HepG2 (cell line): Measurements from ENCODE around the gene RREB1. TPM values are rescaled to one million over a fixed set of nuclear protein-coding genes. Genes with fewer than 3 reads are reported as not detected.

Experiments used
- AFF4 ChIP-seq: sonication (generic); formaldehyde crosslinking; IDR thresholded peaks from 2 replicates; pipeline ENCODE4 v1.4.0; 2020; ENCODE audit warnings: missing genetic modification reagents
- ARNT2 ChIP-seq: sonication (generic); formaldehyde crosslinking; IDR thresholded peaks from 2 replicates; pipeline ENCODE4 v1.8.0; 2022; ENCODE audit warnings: mild to moderate bottlenecking, low read depth, missing genetic modification reagents, moderate library complexity
- ATF1 ChIP-seq: IDR thresholded peaks from 2 replicates; pipeline ENCODE4 v1.6.1; 2016; ENCODE audit warnings: mild to moderate bottlenecking, control low read depth
- CHCHD3 ChIP-seq: sonication (generic); formaldehyde crosslinking; IDR thresholded peaks from 2 replicates; pipeline ENCODE4 v1.8.0; 2022; ENCODE audit warnings: mild to moderate bottlenecking, missing genetic modification reagents, moderate library complexity
- FOXA3 ChIP-seq: IDR thresholded peaks from 2 replicates; pipeline ENCODE4 v1.6.1; 2016; ENCODE audit warnings: missing genetic modification reagents, missing compliant biosample characterization
- HOXA7 ChIP-seq: sonication (generic); formaldehyde crosslinking; IDR thresholded peaks from 2 replicates; pipeline ENCODE4 v1.8.1; 2022; ENCODE audit warnings: mild to moderate bottlenecking, missing genetic modification reagents, moderate library complexity
- ISX ChIP-seq: sonication (generic); formaldehyde crosslinking; conservative IDR thresholded peaks from 2 replicates; pipeline ENCODE4 v1.5.0; 2020; ENCODE audit warnings: missing genetic modification reagents
- NFYC ChIP-seq: IDR thresholded peaks from 2 replicates; pipeline ENCODE4 v1.6.1; 2016; ENCODE audit warnings: missing genetic modification reagents, missing compliant biosample characterization
- NR2C2 ChIP-seq: sonication (generic); formaldehyde crosslinking; IDR thresholded peaks from 2 replicates; pipeline ENCODE4 v1.4.0; 2020; ENCODE audit warnings: missing genetic modification reagents, mild to moderate bottlenecking, moderate library complexity, borderline replicate concordance
- PATZ1 ChIP-seq: sonication (generic); formaldehyde crosslinking; IDR thresholded peaks from 2 replicates; pipeline ENCODE4 v1.4.0; 2020; ENCODE audit warnings: missing genetic modification reagents
- SIN3A ChIP-seq: IDR thresholded peaks from 2 replicates; pipeline ENCODE4 v1.6.1; 2011; ENCODE audit warnings: low read depth, mild to moderate bottlenecking, control low read depth, low read length, borderline replicate concordance
- THAP11 ChIP-seq: IDR thresholded peaks from 2 replicates; pipeline ENCODE4 v1.6.1; 2016; ENCODE audit warnings: missing biosample characterization, missing genetic modification reagents
- ZNF235 ChIP-seq: sonication (generic); formaldehyde crosslinking; IDR thresholded peaks from 2 replicates; pipeline ENCODE4 v1.8.1; 2023; ENCODE audit warnings: mild to moderate bottlenecking, missing genetic modification reagents, borderline replicate concordance
- ZNF383 ChIP-seq: sonication (generic); formaldehyde crosslinking; IDR thresholded peaks from 2 replicates; pipeline ENCODE4 v1.4.0; 2020; ENCODE audit warnings: missing genetic modification reagents, mild to moderate bottlenecking, borderline replicate concordance
- ZNF513 ChIP-seq: sonication (generic); formaldehyde crosslinking; conservative IDR thresholded peaks from 2 replicates; pipeline ENCODE4 v1.5.0; 2020; ENCODE audit warnings: missing genetic modification reagents
- ZNF552 ChIP-seq: sonication (generic); formaldehyde crosslinking; IDR thresholded peaks from 2 replicates; pipeline ENCODE4 v1.9.0; 2022; ENCODE audit warnings: missing genetic modification reagents, mild to moderate bottlenecking, borderline replicate concordance
- ZNF761 ChIP-seq: sonication (generic); formaldehyde crosslinking; conservative IDR thresholded peaks from 2 replicates; pipeline ENCODE4 v1.4.0; 2020; ENCODE audit warnings: mild to moderate bottlenecking, missing genetic modification reagents
- ZNF766 ChIP-seq: sonication (generic); formaldehyde crosslinking; IDR thresholded peaks from 2 replicates; pipeline ENCODE4 v1.5.0; 2020; ENCODE audit warnings: missing genetic modification reagents, borderline replicate concordance
- ZNF879 ChIP-seq: sonication (generic); formaldehyde crosslinking; IDR thresholded peaks from 2 replicates; pipeline ENCODE4 v1.8.1; 2023; ENCODE audit warnings: missing genetic modification reagents
- polyA plus RNA-seq, 8 experiments: library from polyadenylated mRNA; depleted of rRNA in 3 of 8; stranded (reverse) in 7 of 8; unstranded in 1 of 8; fragments of >200 nt; fragmentation: Illumina TruSeq in 4 of 8; extraction: Trizol in 4 of 8; gene quantifications; 2 replicates each; pipeline versions ENCODE4 v1.2.1 to v1.2.3, GENCODE V29; 2011 to 2016; ENCODE audit warnings: low read depth in 4 of 8, missing spikeins in 1 of 8, mixed read lengths in 1 of 8; ENCODE audit not compliant: insufficient read depth in 1 of 8
- total RNA-seq, 5 experiments: library from RNA; depleted of rRNA; stranded (reverse); fragments of >200 nt; fragmentation: Illumina TruSeq; extraction: Trizol; gene quantifications; 2 replicates each; pipeline ENCODE4 v1.2.3, GENCODE V29; 2016; ENCODE audit warnings: low read depth in 1 of 5
- TF ChIP-seq, protein P1 (sequence below): sonication (generic); formaldehyde crosslinking; IDR thresholded peaks from 2 replicates; pipeline ENCODE4 v1.5.0; 2020; ENCODE audit warnings: missing genetic modification reagents, mild to moderate bottlenecking, borderline replicate concordance
- TF ChIP-seq, protein P2 (sequence below): IDR thresholded peaks from 2 replicates; pipeline ENCODE4 v1.6.1; 2016; ENCODE audit warnings: missing genetic modification reagents, missing compliant biosample characterization

The RREB1 gene
- total and polyA plus RNA-seq, 2 of the 13 experiments (the other 11 are each of a cell fraction or from before 2014, with no cell fraction given), result 6.1 to 23.2 TPM

GRCh38 chr6:7241709-7242645 lies 134.2 kb downstream of the RREB1 start (continued):
- peak; percentile 51; the same call in 1 of the 2 replicates for TF ChIP-seq PATZ1 (CRISPR knock-in tag)
- TF ChIP-seq ZNF879, result no peak
- peak; percentile 85; the same call in 1 of the 2 replicates for TF ChIP-seq ZNF766
- peak; percentile 38; the same call in 1 of the 2 replicates for TF ChIP-seq ZNF552
- TF ChIP-seq ZNF383 (CRISPR knock-in tag), result no peak
- TF ChIP-seq NFYC, result no peak
- peak; percentile 91 for TF ChIP-seq FOXA3 (CRISPR knock-in tag)
- TF ChIP-seq, protein P1, sequence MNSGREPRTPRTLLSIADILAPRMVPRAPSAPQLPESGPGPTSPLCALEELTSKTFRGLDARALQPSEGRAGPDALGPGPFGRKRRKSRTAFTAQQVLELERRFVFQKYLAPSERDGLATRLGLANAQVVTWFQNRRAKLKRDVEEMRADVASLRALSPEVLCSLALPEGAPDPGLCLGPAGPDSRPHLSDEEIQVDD (CRISPR knock-in tag), result no peak
- TF ChIP-seq THAP11 (CRISPR knock-in tag), result peak; percentile 35; the same call in 1 of the 2 replicates
- no peak for TF ChIP-seq ZNF761 (CRISPR knock-in tag)
- no peak for TF ChIP-seq NR2C2 (CRISPR knock-in tag)
- TF ChIP-seq ISX (CRISPR knock-in tag), result no peak
- TF ChIP-seq, protein P2, sequence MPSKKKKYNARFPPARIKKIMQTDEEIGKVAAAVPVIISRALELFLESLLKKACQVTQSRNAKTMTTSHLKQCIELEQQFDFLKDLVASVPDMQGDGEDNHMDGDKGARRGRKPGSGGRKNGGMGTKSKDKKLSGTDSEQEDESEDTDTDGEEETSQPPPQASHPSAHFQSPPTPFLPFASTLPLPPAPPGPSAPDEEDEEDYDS (CRISPR knock-in tag), result peak; percentile 62
- TF ChIP-seq ZNF235 (CRISPR knock-in tag), result no peak
- TF ChIP-seq AFF4 (CRISPR knock-in tag), result no peak
- no peak for TF ChIP-seq ATF1 (CRISPR knock-in tag)
- no peak for TF ChIP-seq HOXA7 (CRISPR knock-in tag)
- TF ChIP-seq SIN3A, result no peak
- no peak for TF ChIP-seq CHCHD3 (CRISPR knock-in tag)
- TF ChIP-seq ZNF513 (CRISPR knock-in tag), result no peak
- peak; percentile 72; the same call in 1 of the 2 replicates for TF ChIP-seq ARNT2 (CRISPR knock-in tag)
